ENCODE measurements around the gene CCNF. TPM values are rescaled to one million over a fixed set of nuclear protein-coding genes. Genes with fewer than 3 reads are reported as not detected.

CCNF gene
- total and polyA plus RNA-seq, 10 of the 15 experiments (the other 5 are each of a cell fraction or from before 2014, with no cell fraction given) = 4.0 to 63.2 (median 27.5) TPM

GRCh38 chr16:2486645-2487516 lies 57.6 kb downstream of the CCNF start (continued):
- TF ChIP-seq JUND (IDR thresholded peaks at IDR 0.05; ENCODE audit: low read depth, low read length) (no peak), PAX8 (IDR thresholded peaks at IDR 0.05) (no peak), PBX3 (IDR thresholded peaks at IDR 0.05; ENCODE audit: insufficient replicate concordance, low read depth, low read length) (peak; percentile 71), SREBF2 (IDR thresholded peaks at IDR 0.05; ENCODE audit: low read length) (no peak), USF2 (IDR thresholded peaks at IDR 0.05; ENCODE audit: borderline replicate concordance, low read depth, low read length) (peak; percentile 66), NFIC (IDR thresholded peaks at IDR 0.05; ENCODE audit: low read depth, low read length) (no peak), TCF7 (IDR thresholded peaks at IDR 0.05; ENCODE audit: borderline replicate concordance) (no peak), HSF1 (IDR thresholded peaks at IDR 0.05; ENCODE audit: low read depth, low read length) (no peak), HDGF (IDR thresholded peaks at IDR 0.05) (peak; percentile 85; the same call in 1 of the 2 replicates), ZNF622 (IDR thresholded peaks at IDR 0.05) (no peak), ELK1 (IDR thresholded peaks at IDR 0.05; ENCODE audit: low read depth, low read length) (no peak), BMI1 (IDR thresholded peaks at IDR 0.05; ENCODE audit: borderline replicate concordance) (no peak), POU2F2 (IDR thresholded peaks at IDR 0.05; ENCODE audit: borderline replicate concordance, low read depth, low read length) (no peak), RAD21 (IDR thresholded peaks at IDR 0.05; ENCODE audit: insufficient read depth, low read depth, low read length) (peak; percentile 61), ZBTB40 (IDR thresholded peaks at IDR 0.05; ENCODE audit: borderline replicate concordance) (no peak), EP300 (IDR thresholded peaks at IDR 0.05; ENCODE audit: borderline replicate concordance in 1 of 2, control insufficient read depth in 1 of 2, low read depth in 2 of 2, low read length in 2 of 2) (no peak; a peak in 1 of 4 replicates), CBX5 (IDR thresholded peaks at IDR 0.05; ENCODE audit: low read depth) (no peak), PAX5 (IDR thresholded peaks at IDR 0.05; ENCODE audit: borderline replicate concordance, low read depth, low read length) (no peak), ZBED1 (IDR thresholded peaks at IDR 0.05; ENCODE audit: borderline replicate concordance) (no peak), ATF7 (IDR thresholded peaks at IDR 0.05; ENCODE audit: low read depth) (0 out of 2 replicates have a peak, but pooled peaks have one; percentile 31), IKZF1 (conservative IDR thresholded peaks at IDR 0.05) (peak; percentile 81)
